Measurements from ENCODE around the gene KIAA0825.

KIAA0825 gene

DNA sequence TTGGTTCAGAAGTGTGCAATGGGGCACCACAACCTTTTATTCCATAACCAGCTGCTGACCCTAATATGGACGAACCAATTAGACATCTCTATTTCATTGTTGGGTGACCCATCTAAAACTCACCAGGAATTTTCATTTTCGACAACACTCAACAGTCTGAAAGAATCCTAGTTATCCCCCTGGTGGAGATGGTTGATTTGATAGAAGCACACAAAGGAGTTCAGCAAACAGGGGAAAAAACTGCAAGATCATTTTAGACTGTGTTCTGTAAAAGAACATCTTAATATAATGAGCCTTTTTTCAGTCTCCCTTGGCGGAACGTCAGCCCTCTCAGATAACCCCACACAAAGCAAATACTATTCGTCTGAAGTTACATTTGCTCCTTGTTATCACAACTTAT lies 367.4 kb downstream of the KIAA0825 start:
- DNase-seq (ENCODE audit: extremely low read depth, low read depth): no peak
- TF ChIP-seq, protein P1, sequence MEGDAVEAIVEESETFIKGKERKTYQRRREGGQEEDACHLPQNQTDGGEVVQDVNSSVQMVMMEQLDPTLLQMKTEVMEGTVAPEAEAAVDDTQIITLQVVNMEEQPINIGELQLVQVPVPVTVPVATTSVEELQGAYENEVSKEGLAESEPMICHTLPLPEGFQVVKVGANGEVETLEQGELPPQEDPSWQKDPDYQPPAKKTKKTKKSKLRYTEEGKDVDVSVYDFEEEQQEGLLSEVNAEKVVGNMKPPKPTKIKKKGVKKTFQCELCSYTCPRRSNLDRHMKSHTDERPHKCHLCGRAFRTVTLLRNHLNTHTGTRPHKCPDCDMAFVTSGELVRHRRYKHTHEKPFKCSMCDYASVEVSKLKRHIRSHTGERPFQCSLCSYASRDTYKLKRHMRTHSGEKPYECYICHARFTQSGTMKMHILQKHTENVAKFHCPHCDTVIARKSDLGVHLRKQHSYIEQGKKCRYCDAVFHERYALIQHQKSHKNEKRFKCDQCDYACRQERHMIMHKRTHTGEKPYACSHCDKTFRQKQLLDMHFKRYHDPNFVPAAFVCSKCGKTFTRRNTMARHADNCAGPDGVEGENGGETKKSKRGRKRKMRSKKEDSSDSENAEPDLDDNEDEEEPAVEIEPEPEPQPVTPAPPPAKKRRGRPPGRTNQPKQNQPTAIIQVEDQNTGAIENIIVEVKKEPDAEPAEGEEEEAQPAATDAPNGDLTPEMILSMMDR (IDR thresholded peaks at IDR 0.05; ENCODE audit: low read depth, low read length): no peak

DNA sequence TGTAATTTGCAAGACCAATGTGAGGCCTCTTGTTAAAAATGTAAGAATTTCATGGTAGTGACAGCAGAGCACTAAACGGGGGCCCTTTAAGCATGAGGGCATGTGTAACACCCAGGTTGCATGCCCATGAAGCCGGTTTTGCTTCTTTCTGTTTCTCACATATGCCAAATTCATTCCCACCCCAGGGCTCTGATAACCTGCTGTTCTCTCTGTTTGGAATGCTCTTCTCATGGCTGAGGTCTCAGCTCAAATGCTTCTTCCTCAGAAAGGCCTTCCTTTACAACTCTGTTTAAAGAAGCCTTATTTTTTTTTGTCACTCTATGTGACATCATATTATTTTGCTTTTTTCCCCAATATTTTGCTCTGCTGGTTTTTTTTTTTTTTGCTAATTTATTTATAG lies 369.0 kb downstream of the KIAA0825 start:
- TF ChIP-seq, protein P1 (IDR thresholded peaks at IDR 0.05; ENCODE audit: low read depth, low read length): no peak
- DNase-seq (ENCODE audit: extremely low read depth, low read depth): no peak

DNA sequence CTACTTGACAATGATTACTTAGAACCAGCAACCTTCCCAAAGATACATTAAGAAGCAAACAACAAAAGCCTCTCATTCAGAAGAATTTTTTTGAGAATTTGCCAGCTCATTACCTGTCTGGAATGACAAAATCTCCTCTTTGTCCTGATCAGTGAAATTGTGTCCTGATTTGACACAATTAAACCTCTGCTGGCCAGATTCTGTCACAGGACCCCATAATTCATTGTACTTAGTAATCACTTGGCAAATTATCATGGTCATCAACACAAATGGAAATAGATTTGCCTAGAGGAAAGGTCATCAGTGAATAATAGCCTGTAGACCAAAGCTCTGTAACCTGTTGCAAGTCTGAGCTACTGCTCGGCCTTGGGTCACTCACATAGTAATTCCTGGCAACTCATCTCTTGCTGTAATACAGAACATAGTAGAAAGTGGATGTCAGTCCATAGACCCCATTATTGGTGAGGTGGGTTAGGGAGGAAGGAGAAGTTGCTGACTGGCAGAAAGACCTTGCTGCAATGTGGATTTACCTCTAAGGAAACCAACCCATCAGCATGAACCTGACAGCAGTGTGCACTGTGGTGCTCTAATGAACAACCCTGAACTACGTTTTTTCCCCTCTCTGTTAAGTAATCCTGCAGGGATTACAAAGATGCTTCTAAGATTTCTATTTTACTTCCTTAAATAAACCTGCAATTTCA lies 370.1 kb downstream of the KIAA0825 start:
- TF ChIP-seq, protein P1 (IDR thresholded peaks at IDR 0.05; ENCODE audit: low read depth, low read length): no peak

DNA sequence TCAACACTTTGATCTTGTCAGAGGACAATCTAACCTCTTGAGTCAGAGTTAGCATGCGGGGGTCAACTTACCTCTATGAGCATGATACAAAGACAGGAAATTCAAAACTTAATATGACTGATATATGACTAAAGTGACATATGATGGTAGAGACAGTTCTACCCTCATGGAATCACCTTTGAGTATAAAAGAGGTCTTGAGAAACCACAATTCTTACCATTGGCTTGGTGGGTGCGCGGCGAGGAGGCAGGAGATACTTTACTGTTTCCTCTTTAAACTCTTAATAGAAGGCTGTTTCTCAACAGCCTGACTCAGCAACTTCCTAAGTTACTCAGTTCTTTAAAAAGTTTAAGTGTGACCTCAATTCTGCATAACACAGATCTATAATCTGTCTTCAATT lies 372.8 kb downstream of the KIAA0825 start:
- TF ChIP-seq, protein P1 (IDR thresholded peaks at IDR 0.05; ENCODE audit: low read depth, low read length): no peak

More for the DNA sequence above, 370.1 kb downstream of the KIAA0825 start:
- DNase-seq (ENCODE audit: extremely low read depth, low read depth): no peak

DNA sequence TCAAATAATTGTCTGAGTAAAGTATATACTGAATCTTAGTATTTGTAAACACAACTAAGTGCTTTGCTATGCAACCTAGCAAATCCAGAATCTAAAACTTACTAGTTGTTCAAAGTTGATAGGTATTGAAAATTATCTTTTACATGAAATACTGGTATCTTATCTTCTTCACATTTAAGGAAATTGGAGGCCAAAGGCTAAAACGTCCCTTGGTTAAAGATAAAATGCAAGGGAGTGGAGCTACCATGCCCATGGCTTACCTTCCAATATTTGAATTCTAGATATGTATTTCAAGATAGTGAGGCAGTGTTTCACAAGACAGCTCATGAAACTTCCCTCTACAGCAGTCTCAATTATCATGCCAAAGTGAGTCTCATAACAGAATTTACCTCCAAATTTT lies 373.5 kb downstream of the KIAA0825 start:
- no peak for DNase-seq (ENCODE audit: extremely low read depth, low read depth)
- TF ChIP-seq, protein P1 (IDR thresholded peaks at IDR 0.05; ENCODE audit: low read depth, low read length): no peak

More for the DNA sequence above, 372.8 kb downstream of the KIAA0825 start:
- peak; percentile 1 for DNase-seq (ENCODE audit: extremely low read depth, low read depth)

DNA sequence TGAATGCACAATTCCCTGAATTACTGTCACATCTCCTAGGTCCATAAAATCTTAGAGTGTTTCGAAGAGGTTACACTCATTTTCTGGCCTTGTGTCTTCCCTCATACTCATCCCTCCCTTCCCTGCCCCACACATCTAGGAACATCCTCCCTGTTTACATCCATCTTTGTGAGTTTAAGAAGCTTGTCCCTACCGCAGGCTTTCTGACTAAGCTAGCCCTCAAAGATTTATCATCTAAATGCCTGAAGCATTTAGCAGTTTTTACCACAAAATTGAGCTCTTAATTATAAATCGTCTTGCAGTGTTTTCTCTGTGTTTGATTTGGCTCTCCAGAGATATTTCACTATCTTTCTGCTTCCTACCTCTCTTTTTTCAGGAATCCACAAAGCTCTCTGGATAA lies 374.8 kb downstream of the KIAA0825 start:
- TF ChIP-seq, protein P1 (IDR thresholded peaks at IDR 0.05; ENCODE audit: low read depth, low read length): no peak

DNA sequence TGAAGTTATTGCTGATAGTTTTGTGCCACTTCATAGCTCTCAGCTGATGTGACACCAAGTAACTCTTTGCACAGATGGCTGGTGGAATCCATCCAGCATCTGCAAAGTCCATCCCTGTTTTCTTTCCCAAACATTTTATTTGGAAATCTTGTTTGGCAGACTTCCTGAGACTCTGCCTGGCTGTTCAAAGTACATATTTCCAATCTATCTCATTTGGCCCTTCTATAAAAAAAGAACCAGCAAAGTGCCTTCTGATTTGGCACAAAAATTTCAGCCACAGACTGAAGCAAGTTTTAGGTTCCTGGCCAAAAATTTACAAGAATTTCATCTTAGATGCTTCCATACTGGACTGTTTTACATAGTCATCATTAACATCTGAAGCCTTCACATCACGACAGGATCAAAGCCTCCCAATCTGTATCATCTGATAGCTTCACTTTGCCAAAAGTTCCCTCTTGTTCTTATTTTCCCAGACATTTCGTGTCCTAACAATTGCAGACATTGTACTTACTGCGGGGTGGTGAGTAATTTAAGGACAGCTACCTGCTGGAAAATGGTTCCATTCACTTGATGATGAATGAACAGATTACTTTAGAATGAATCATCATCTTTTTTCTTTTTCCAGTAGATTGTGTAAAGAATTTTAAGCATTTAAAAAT lies 377.3 kb downstream of the KIAA0825 start:
- TF ChIP-seq, protein P1 (IDR thresholded peaks at IDR 0.05; ENCODE audit: low read depth, low read length): no peak
- peak; percentile 49 for DNase-seq (ENCODE audit: extremely low read depth, low read depth)

More for the DNA sequence above, 374.8 kb downstream of the KIAA0825 start:
- no peak for DNase-seq (ENCODE audit: extremely low read depth, low read depth)
